Measurements from ENCODE around the gene MACROD2.

DNA sequence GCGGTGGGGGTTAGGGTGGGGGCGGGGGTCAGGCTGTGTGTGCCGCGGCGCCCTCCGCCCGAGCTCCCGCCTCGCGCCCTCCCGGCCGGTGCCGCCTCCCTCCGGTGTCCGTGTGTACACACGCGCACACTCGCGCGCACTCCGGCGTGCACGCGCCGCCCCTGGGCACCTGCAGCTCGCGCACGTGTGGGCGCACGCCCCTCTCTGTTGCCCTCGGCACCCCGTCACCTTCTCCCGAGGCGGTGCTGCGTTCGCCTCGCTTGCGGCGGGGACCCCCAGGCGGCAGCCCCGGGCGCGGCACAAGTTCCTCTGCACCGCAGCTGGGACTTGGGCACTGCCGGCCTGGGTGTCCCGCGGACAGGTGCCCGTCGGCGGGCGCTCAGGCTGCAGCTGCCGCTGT is 525 bp downstream of the MACROD2 start:
- TF ChIP-seq POLR2AphosphoS5 (IDR thresholded peaks at IDR 0.05; ENCODE audit: low read depth, low read length): no peak
- TF ChIP-seq, protein P1, sequence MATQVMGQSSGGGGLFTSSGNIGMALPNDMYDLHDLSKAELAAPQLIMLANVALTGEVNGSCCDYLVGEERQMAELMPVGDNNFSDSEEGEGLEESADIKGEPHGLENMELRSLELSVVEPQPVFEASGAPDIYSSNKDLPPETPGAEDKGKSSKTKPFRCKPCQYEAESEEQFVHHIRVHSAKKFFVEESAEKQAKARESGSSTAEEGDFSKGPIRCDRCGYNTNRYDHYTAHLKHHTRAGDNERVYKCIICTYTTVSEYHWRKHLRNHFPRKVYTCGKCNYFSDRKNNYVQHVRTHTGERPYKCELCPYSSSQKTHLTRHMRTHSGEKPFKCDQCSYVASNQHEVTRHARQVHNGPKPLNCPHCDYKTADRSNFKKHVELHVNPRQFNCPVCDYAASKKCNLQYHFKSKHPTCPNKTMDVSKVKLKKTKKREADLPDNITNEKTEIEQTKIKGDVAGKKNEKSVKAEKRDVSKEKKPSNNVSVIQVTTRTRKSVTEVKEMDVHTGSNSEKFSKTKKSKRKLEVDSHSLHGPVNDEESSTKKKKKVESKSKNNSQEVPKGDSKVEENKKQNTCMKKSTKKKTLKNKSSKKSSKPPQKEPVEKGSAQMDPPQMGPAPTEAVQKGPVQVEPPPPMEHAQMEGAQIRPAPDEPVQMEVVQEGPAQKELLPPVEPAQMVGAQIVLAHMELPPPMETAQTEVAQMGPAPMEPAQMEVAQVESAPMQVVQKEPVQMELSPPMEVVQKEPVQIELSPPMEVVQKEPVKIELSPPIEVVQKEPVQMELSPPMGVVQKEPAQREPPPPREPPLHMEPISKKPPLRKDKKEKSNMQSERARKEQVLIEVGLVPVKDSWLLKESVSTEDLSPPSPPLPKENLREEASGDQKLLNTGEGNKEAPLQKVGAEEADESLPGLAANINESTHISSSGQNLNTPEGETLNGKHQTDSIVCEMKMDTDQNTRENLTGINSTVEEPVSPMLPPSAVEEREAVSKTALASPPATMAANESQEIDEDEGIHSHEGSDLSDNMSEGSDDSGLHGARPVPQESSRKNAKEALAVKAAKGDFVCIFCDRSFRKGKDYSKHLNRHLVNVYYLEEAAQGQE (IDR thresholded peaks at IDR 0.05; ENCODE audit: insufficient read depth in 1 of 2, low read depth in 2 of 2, low read length in 2 of 2): no peak
- TF ChIP-seq TAF1 (IDR thresholded peaks at IDR 0.05; ENCODE audit: borderline replicate concordance, insufficient read depth, low read length): no peak
- no peak for TF ChIP-seq FOXP2 (optimal IDR thresholded peaks at IDR 0.05; ENCODE audit: borderline replicate concordance, extremely low read depth, extremely low read length, insufficient read depth)
